Osteocyte (in vitro differentiated cells): ENCODE results near the gene NECTIN4. TPM values are rescaled to one million over a fixed set of nuclear protein-coding genes. Genes with fewer than 3 reads are reported as not detected.

Experiments
- DNase-seq: peaks from one replicate; pipeline ENCODE4 v3.0.0; 2021; ENCODE audit warnings: mixed read lengths; ENCODE audit not compliant: unreplicated experiment; ENCODE audit errors: extremely low spot score
- H3K27ac Mint-ChIP-seq: one replicate; pipeline ENCODE4 v1.8.0; 2021; ENCODE audit warnings: mild to moderate bottlenecking, mixed read lengths; ENCODE audit not compliant: unreplicated experiment
- H3K27me3 Mint-ChIP-seq: one replicate; pipeline ENCODE4 v1.8.0; 2021; ENCODE audit warnings: mixed read lengths; ENCODE audit not compliant: unreplicated experiment
- H3K36me3 Mint-ChIP-seq: one replicate; pipeline ENCODE4 v1.8.0; 2021; ENCODE audit warnings: mixed read lengths; ENCODE audit not compliant: unreplicated experiment
- H3K4me1 Mint-ChIP-seq: one replicate; pipeline ENCODE4 v1.8.0; 2021; ENCODE audit warnings: mixed read lengths; ENCODE audit not compliant: unreplicated experiment
- H3K4me3 Mint-ChIP-seq: one replicate; pipeline ENCODE4 v1.8.0; 2021; ENCODE audit warnings: mild to moderate bottlenecking, moderate library complexity, mixed read lengths; ENCODE audit not compliant: unreplicated experiment
- H3K9me3 Mint-ChIP-seq: one replicate; pipeline ENCODE4 v1.8.0; 2021; ENCODE audit warnings: mixed read lengths; ENCODE audit not compliant: unreplicated experiment
- total RNA-seq: library from RNA; stranded (reverse); gene quantifications from 2 replicates; pipeline ENCODE4 v1.2.1, GENCODE V29; 2021
- TF ChIP-seq, protein P1 (sequence below): fragments of 200-600 bp; sonication (generic); IDR thresholded peaks from 2 replicates; pipeline ENCODE4 v1.5.0; 2021; ENCODE audit warnings: antibody characterized with exemption, mild to moderate bottlenecking, moderate library complexity

NECTIN4 gene
- total RNA-seq, 1 donor from 2014 or later, result not detected

DNA sequence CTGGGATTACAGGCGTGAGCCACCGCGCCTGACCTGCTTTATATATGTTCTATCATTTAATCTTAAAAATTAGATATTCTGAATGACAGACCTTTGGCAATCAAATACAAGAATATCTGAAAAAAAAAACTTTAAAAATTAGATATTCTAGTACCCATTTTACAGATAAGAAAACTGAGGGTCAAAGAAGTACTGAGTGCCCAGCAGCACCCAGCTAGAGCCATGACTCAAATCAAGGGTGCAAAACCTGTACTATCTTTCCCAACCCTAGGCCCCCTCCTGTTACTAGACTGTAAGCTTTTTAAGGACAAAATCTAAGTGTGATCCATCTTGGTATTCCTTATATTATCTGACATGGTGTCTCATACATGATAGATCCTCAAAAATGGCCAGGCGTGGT is 27.9 kb downstream of the NECTIN4 start:
- H3K4me3 Mint-ChIP-seq, result no peak overlapping the region
- H3K4me1 Mint-ChIP-seq, result no peaks in the 10 kb centered on the region
- no peak overlapping the region for H3K27ac Mint-ChIP-seq
- no peaks in the 10 kb centered on the region for H3K36me3 Mint-ChIP-seq
- H3K9me3 Mint-ChIP-seq, result no peaks in the 10 kb centered on the region
- TF ChIP-seq, protein P1, sequence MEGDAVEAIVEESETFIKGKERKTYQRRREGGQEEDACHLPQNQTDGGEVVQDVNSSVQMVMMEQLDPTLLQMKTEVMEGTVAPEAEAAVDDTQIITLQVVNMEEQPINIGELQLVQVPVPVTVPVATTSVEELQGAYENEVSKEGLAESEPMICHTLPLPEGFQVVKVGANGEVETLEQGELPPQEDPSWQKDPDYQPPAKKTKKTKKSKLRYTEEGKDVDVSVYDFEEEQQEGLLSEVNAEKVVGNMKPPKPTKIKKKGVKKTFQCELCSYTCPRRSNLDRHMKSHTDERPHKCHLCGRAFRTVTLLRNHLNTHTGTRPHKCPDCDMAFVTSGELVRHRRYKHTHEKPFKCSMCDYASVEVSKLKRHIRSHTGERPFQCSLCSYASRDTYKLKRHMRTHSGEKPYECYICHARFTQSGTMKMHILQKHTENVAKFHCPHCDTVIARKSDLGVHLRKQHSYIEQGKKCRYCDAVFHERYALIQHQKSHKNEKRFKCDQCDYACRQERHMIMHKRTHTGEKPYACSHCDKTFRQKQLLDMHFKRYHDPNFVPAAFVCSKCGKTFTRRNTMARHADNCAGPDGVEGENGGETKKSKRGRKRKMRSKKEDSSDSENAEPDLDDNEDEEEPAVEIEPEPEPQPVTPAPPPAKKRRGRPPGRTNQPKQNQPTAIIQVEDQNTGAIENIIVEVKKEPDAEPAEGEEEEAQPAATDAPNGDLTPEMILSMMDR, result no peak
- DNase-seq, result no peak
- H3K27me3 Mint-ChIP-seq, result peaks cover 33% of the 10 kb centered on the region

GRCh38 chr1:161059293-161059692 is 30.1 kb downstream of the NECTIN4 start:
- H3K36me3 Mint-ChIP-seq, result no peaks in the 10 kb centered on the region
- TF ChIP-seq, protein P1, result no peak
- H3K4me3 Mint-ChIP-seq, result no peak overlapping the region
- H3K27me3 Mint-ChIP-seq, result peaks cover 34% of the 10 kb centered on the region
- H3K9me3 Mint-ChIP-seq, result no peaks in the 10 kb centered on the region
- H3K27ac Mint-ChIP-seq, result no peak overlapping the region
- H3K4me1 Mint-ChIP-seq, result no peaks in the 10 kb centered on the region
- no peak for DNase-seq

GRCh38 chr1:161054805-161055204 is 34.6 kb downstream of the NECTIN4 start:
- no peaks in the 10 kb centered on the region for H3K4me1 Mint-ChIP-seq
- no peak for DNase-seq
- no peak overlapping the region for H3K27ac Mint-ChIP-seq
- TF ChIP-seq, protein P1, result no peak
- no peaks in the 10 kb centered on the region for H3K36me3 Mint-ChIP-seq
- peaks cover 2% of the 10 kb centered on the region for H3K9me3 Mint-ChIP-seq
- H3K4me3 Mint-ChIP-seq, result no peak overlapping the region
- peaks cover 16% of the 10 kb centered on the region for H3K27me3 Mint-ChIP-seq

GRCh38 chr1:161054232-161054631 is 35.1 kb downstream of the NECTIN4 start:
- H3K4me1 Mint-ChIP-seq, result no peaks in the 10 kb centered on the region
- H3K36me3 Mint-ChIP-seq, result no peaks in the 10 kb centered on the region
- TF ChIP-seq, protein P1, result no peak
- no peak overlapping the region for H3K4me3 Mint-ChIP-seq
- DNase-seq, result no peak
- H3K9me3 Mint-ChIP-seq, result peaks cover 4% of the 10 kb centered on the region
- H3K27me3 Mint-ChIP-seq, result peaks cover 10% of the 10 kb centered on the region
- no peak overlapping the region for H3K27ac Mint-ChIP-seq

DNA sequence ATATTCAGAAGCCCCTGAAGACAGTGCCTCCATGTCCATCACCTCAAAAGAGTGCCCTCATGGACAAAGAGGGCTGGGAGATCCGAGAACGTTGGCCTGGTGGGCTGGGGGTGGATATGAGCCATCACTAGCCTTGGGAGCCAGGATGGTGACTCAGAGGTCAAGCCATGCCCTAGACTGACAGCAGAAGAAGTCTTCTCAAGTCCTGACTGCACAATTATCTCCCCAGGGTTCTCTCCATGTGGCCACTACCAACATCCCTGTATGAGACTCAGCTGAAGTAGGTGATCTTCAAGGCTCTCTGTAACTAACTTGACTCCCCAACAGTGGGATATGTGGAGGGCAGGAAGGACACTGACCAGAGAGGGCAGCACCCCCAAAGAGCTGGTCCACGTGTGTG is 36.5 kb downstream of the NECTIN4 start:
- TF ChIP-seq, protein P1, result no peak
- H3K9me3 Mint-ChIP-seq, result peaks cover 10% of the 10 kb centered on the region
- DNase-seq, result no peak

More for the DNA sequence above, 36.5 kb downstream of the NECTIN4 start:
- Mint-ChIP-seq H3K36me3 (no peaks in the 10 kb centered on the region), H3K27ac (no peak overlapping the region), H3K27me3 (peaks cover 9% of the 10 kb centered on the region), H3K4me3 (no peak overlapping the region), H3K4me1 (no peaks in the 10 kb centered on the region)
